Kidney capillary endothelial cell (primary cell): ENCODE results near the gene AJAP1.

Experiments
- DNase-seq: peaks from one replicate; pipeline ENCODE4 v3.0.0-alpha.2; 2018; ENCODE audit warnings: low spot score

Gene AJAP1

GRCh38 chr1:4682607-4683220 lies 28.3 kb downstream of the AJAP1 start:
- DNase-seq = no peak

- DNase-seq = peak; percentile 10
These were observed 29.7 kb downstream of the AJAP1 start for GRCh38 chr1:4684136-4684535.

DNA sequence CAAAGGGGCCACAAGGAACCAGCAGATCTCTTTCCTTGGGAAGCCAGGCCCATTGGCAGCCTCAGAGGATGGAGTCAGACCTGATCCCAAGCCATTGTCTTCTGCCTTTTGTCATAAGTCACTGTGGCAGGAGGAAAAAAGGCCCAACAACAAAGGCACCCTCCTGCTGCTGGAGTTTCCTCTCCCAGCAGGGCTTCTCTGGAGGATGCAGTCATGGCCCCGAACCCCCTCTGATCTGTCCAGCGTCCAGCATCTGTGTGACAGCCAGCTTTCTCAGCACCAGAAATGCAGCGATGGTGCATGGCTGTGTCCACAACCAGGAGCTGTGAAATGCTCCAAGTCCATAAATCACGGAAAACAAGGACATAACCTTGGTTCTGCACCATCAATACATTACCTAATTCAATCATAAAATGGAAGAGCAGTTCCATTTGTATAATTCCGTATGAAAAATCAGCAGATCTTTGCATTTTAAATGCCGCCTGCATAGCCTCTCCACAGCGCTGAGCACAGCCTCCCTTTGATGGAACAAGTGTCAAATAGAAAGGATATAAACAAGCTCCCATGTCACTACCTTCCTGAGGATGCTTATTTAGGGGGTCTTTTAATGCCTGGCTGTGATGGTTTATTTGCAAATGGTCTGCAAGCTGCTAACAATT lies 30.6 kb downstream of the AJAP1 start:
- no peak for DNase-seq

DNA sequence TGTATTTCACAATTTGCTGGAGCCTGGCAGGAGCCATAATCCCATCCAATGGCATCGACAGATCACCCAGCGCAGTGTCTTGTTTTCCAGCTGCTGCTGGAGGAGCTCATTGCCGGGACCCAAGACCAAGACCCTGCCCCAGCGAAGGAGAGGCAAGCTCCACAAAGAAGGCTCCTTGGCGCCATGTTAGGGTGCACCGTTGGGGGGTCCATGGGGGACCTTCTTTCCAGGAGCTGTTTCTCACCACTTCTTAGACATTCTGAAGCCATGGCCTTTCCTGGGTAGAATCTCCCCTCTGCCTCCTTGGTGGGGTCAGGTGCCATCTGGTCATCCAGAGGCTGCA lies 31.1 kb downstream of the AJAP1 start:
- DNase-seq = no peak

DNA sequence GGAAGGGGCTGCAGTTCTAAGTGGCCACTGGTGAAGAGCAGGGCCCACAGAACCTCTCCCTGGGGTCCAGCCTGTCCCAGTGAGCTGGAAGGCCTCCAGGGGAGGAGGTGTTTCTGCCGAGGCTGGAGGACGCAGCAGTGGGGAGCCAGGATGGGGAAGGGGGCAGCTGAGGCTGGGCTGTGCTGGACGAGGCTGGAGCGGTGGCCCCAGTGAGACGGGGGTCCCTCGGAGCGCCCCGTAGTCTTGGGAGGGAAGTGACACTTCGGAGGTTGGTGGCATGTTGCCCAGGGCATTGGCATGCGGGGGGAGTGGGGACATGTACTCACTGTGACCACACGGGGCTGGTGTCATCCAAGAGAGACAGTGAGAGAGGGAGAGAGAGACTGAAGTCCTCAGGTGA lies 33.5 kb downstream of the AJAP1 start:
- DNase-seq = no peak

GRCh38 chr1:4689271-4689935 lies 35.0 kb downstream of the AJAP1 start:
- DNase-seq = no peak

DNA sequence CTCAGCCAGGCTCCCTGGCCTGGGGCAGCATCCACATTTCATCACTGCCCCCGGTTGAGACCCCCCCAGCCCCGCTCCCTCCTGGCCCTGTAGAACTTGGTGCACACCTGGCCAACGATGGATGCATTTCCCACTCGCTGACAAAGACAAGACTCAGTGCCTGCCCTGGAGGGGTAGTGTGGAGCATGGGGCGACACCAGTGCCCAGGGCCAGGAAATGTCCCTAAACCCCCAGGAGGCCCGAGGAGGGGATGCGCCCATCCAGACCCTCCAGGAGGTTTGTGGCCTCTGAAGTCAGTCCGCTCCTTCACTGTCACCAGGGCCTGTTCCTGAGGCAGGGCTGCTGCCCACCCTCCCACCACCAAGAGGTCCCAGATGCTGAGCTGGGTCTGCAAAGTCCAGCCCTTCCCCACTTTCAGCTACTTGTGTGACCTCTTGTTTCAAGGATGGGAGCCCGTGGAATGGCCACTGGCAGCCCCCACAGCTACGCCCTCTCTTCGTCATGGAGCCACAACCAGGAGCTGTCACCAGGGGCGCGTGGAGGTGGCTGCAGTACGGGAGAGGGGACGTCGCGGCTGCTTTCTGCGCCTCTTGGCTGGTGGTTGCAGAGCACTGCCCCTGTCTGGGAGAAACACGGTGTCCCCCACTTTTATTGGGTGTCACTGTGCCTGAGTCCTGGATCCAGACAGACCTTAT lies 35.7 kb downstream of the AJAP1 start:
- no peak for DNase-seq

GRCh38 chr1:4690951-4691675 lies 36.7 kb downstream of the AJAP1 start:
- DNase-seq = no peak

DNA sequence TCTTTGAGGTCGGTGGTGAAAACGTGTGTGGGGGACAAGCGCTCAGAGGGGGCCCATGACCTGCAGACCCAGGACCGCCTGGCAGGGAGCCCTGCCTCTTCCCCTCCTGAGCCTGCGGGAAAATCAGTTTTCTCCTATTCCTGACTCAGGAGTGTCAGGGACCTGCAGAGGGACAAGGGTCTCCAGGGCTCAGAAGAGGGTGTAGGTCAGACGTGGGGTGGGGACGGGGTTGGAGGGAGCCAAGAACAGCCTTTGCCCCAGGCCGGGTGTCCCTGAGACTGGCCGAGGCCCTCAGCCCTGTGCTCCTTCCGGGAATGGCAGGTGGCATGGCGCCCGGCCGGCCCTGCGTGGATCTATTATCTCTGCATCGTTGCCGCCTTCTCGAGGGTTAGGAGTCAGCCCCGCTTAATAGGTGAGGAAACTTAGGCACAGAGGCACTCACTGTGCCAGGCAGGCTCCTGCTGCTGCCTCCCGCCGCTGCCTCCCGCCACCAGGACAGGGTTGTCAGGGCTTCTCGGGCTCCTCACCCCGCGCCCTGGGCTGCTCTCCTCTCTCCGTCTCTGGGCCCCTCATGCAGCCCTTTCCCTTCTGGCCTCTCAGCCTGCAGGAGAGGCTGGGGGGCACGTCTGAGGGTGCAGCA lies 37.5 kb downstream of the AJAP1 start:
- no peak for DNase-seq

GRCh38 chr1:4692437-4692836 lies 38.0 kb downstream of the AJAP1 start:
- DNase-seq = no peak

- no peak for DNase-seq
These were observed 38.9 kb downstream of the AJAP1 start for GRCh38 chr1:4693331-4693730.

DNA sequence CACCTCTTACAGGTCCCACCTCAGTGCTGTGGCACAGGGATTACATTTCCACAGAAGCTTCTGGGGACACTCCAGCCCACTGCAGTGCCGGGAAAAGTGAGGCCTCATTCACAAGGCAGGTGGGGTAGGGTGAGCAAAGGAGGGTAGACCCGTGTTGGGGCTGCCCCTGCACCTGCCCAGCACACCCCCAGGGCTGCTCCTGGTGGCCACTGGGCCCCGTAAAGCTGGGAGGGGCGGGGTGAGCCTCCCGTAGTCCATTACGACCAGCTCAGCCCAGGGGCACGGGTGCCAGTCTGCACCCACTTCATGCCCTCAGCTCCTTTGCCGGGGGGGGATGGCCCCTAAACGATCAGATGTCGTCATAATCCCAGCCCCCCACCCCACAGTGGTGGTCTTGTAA lies 39.5 kb downstream of the AJAP1 start:
- no peak for DNase-seq

DNA sequence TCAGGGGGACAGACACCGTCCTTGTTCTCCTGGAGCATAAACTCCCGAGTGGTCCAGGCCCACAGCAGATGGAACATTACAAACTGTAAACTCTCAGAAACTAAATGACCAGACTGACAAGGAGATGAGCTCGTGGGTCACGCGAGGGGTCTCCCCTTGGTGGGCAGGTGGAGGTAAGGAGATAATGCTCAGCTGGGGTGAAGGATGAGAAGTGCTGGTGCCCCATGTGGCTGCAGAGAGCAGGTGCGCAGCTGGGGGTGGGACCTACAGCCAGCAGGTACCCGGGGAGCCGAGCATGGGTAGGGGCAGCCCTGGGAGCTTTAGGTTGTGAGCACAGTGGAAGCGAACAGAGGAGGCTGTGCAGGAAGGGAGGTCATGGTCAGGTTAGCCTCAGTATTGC lies 40.1 kb downstream of the AJAP1 start:
- DNase-seq = no peak

- no peak for DNase-seq
These were observed 40.8 kb downstream of the AJAP1 start for GRCh38 chr1:4695241-4695640.

DNA sequence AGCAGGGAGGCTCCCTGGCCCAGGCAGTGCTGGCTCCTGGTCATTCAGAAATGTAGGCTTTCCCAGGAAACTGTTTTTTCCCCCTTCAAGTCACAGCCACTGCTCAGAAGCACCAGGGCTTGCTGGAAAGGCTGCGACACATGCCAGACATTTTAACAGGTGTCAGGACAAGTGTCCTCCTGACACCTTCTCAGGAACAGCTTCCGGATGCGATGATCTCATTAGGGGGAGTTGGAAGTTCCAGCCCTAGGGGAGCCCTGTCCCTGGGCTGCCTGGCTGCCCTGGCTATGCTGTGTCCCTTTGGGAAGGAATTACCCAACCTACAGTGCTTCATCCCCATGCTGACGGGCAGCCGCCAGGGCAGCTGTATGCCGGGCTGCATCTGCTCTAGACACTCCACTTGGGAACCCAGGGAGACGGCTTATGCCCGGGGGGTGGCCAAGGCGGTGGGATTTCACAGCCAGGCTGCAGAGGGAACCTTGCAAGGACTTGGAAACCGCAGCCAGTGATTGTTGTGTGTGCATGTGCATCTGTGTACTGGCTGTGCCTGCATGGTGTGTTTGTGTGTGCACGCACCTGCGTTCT lies 41.8 kb downstream of the AJAP1 start:
- DNase-seq = no peak

GRCh38 chr1:4696753-4697152 lies 42.3 kb downstream of the AJAP1 start:
- no peak for DNase-seq

DNA sequence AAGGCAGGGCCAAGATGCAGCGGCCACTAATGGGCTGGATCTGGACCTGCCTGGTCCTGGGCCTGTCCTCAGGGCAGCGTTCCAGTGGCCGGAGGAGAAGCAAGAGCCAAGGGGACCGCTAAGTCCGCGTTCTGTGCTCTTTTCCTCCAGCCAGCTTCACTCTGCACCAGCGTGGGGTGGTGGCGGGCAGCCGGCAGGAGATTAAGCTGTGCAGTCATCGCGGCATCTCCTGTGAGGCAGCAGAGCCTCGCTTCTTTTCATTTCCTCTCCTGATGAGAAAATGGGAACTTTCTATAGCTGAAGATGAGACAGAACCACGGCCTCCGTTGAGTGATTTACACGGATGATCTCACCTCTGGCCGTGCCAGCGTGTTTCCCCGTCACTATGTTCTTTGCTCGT lies 43.4 kb downstream of the AJAP1 start:
- no peak for DNase-seq

DNA sequence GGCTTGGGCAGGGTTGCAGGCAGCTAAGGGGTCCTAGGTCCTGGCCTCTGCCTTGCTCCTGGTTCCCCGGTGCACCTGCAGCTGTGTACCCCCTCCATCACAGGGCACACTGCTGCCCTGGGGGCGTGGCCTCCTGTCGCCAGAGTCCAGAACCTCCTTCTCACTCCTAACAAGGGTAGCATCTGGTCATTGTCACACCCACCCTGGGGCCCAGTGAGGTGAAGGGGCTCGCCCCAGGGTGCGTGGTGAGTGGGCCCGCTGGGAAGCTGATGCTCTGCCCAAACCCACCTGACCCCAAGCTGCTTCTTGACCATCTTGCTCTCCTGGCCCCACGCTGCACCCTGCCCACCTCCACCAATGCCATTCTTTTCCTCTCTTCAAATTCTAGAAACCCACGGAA lies 44.5 kb downstream of the AJAP1 start:
- DNase-seq = no peak

- DNase-seq = no peak
These were observed 45.2 kb downstream of the AJAP1 start for GRCh38 chr1:4699376-4700301.

GRCh38 chr1:4700801-4701200 lies 46.4 kb downstream of the AJAP1 start:
- DNase-seq = no peak

DNA sequence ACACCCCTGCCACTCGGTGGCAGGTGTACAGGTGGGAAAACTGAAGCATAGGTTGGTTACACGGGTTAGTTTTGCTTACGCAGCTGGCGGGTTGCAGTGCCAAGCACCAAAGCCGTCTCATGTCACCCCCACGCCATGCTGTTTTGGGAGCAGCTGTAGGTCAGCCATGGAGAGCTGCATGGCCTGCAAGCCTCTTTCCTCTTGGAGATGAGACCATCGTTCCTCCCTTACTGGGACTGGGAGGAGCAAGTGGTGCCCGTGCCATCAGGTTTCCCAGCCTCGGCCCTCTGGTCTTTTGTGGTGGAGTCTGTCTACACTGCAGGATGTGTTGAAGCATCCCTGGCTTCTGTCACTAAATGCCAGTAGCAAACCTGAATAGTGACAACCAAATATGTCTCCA lies 46.9 kb downstream of the AJAP1 start:
- DNase-seq = no peak
